HepG2 (cell line): ENCODE measurements around the gene RPS6KA3. TPM values are rescaled to one million over a fixed set of nuclear protein-coding genes. Genes with fewer than 3 reads are reported as not detected.

Experiments
- ASH2L ChIP-seq: fragments of 300-600, 200-600 bp; sonication (generic); IDR thresholded peaks from 2 replicates; pipeline ENCODE4 v1.7.0; 2017; ENCODE audit warnings: low read depth, mild to moderate bottlenecking, moderate library complexity, mixed read lengths, low read length; ENCODE audit not compliant: insufficient read length
- BORCS8-MEF2B ChIP-seq: sonication (generic); formaldehyde crosslinking; IDR thresholded peaks from 2 replicates; pipeline ENCODE4 v1.8.0; 2022; ENCODE audit warnings: mild to moderate bottlenecking, missing genetic modification reagents
- CCDC6 ChIP-seq: sonication (generic); formaldehyde crosslinking; IDR thresholded peaks from 2 replicates; pipeline ENCODE4 v1.8.1; 2022; ENCODE audit warnings: mild to moderate bottlenecking, missing genetic modification reagents, moderate library complexity
- CHCHD3 ChIP-seq: sonication (generic); formaldehyde crosslinking; IDR thresholded peaks from 2 replicates; pipeline ENCODE4 v1.8.0; 2022; ENCODE audit warnings: mild to moderate bottlenecking, missing genetic modification reagents, moderate library complexity
- KAT7 ChIP-seq: IDR thresholded peaks from 2 replicates; pipeline ENCODE4 v1.6.1; 2018; ENCODE audit warnings: borderline replicate concordance, missing compliant biosample characterization
- KDM5A ChIP-seq: fragments of 200-600 bp; sonication (generic); IDR thresholded peaks from 2 replicates; pipeline ENCODE4 v1.7.0; 2018; ENCODE audit warnings: antibody characterized with exemption, mild to moderate bottlenecking, low read length, borderline replicate concordance
- KLF9 ChIP-seq: IDR thresholded peaks from 2 replicates; pipeline ENCODE4 v1.6.1; 2016; ENCODE audit warnings: low read depth
- MLLT10 ChIP-seq: sonication (generic); formaldehyde crosslinking; IDR thresholded peaks from 2 replicates; pipeline ENCODE4 v1.4.0; 2020; ENCODE audit warnings: missing genetic modification reagents
- PAF1 ChIP-seq: IDR thresholded peaks from 2 replicates; pipeline ENCODE4 v1.6.1; 2016; ENCODE audit warnings: missing genetic modification reagents, missing compliant biosample characterization
- PCBP2 ChIP-seq: fragments of 200-400 bp; formaldehyde crosslinking; optimal IDR thresholded peaks from 2 replicates; pipeline ENCODE3; 2018; ENCODE audit warnings: low read length, low read depth; ENCODE audit not compliant: poor library complexity, severe bottlenecking
- RAD51 ChIP-seq: fragments of 450-650 bp; IDR thresholded peaks from 2 replicates; pipeline ENCODE4 v1.6.1; 2016; ENCODE audit warnings: borderline replicate concordance
- RFX5 ChIP-seq: IDR thresholded peaks from 2 replicates; pipeline ENCODE4 v1.6.1; 2011; ENCODE audit warnings: low read depth, low read length, improper control_type of control experiment
- SP140L ChIP-seq: sonication (generic); formaldehyde crosslinking; IDR thresholded peaks from 2 replicates; pipeline ENCODE4 v1.4.0; 2020; ENCODE audit warnings: missing genetic modification reagents, borderline replicate concordance
- ZBTB8A ChIP-seq: sonication (generic); formaldehyde crosslinking; IDR thresholded peaks from 2 replicates; pipeline ENCODE4 v1.4.0; 2020; ENCODE audit warnings: mild to moderate bottlenecking, low read depth, missing genetic modification reagents, borderline replicate concordance
- ZFP36L1 ChIP-seq: sonication (generic); formaldehyde crosslinking; IDR thresholded peaks from 2 replicates; pipeline ENCODE4 v1.8.0; 2022; ENCODE audit warnings: mild to moderate bottlenecking, missing genetic modification reagents, moderate library complexity
- ZNF530 ChIP-seq: sonication (generic); formaldehyde crosslinking; IDR thresholded peaks from 2 replicates; pipeline ENCODE4 v1.5.0; 2020; ENCODE audit warnings: low read depth, mild to moderate bottlenecking, missing genetic modification reagents
- ZNF674 ChIP-seq: sonication (generic); formaldehyde crosslinking; IDR thresholded peaks from 2 replicates; pipeline ENCODE4 v1.5.0; 2020; ENCODE audit warnings: low read depth, mild to moderate bottlenecking, missing genetic modification reagents
- ZNF850 ChIP-seq: sonication (generic); formaldehyde crosslinking; conservative IDR thresholded peaks from 2 replicates; pipeline ENCODE4 v1.9.0; 2021; ENCODE audit warnings: mild to moderate bottlenecking, missing genetic modification reagents
- polyA plus RNA-seq, 8 experiments: library from polyadenylated mRNA; depleted of rRNA in 3 of 8; stranded (reverse) in 7 of 8; unstranded in 1 of 8; fragments of >200 nt; fragmentation: Illumina TruSeq in 4 of 8; extraction: Trizol in 4 of 8; gene quantifications; 2 replicates each; pipeline versions ENCODE4 v1.2.1 to v1.2.3, GENCODE V29; 2011 to 2016; ENCODE audit warnings: low read depth in 4 of 8, missing spikeins in 1 of 8, mixed read lengths in 1 of 8; ENCODE audit not compliant: insufficient read depth in 1 of 8
- total RNA-seq, 5 experiments: library from RNA; depleted of rRNA; stranded (reverse); fragments of >200 nt; fragmentation: Illumina TruSeq; extraction: Trizol; gene quantifications; 2 replicates each; pipeline ENCODE4 v1.2.3, GENCODE V29; 2016; ENCODE audit warnings: low read depth in 1 of 5
- TF ChIP-seq, protein P1 (sequence below): sonication (generic); formaldehyde crosslinking; IDR thresholded peaks from 2 replicates; pipeline ENCODE4 v1.9.0; 2021; ENCODE audit warnings: missing genetic modification reagents, mild to moderate bottlenecking, borderline replicate concordance
- TF ChIP-seq, protein P2 (sequence below): sonication (generic); formaldehyde crosslinking; IDR thresholded peaks from 2 replicates; pipeline ENCODE4 v1.4.0; 2020; ENCODE audit warnings: missing genetic modification reagents, borderline replicate concordance
- TF ChIP-seq, protein P3 (sequence below): sonication (generic); formaldehyde crosslinking; IDR thresholded peaks from 2 replicates; pipeline ENCODE4 v1.5.1; 2020; ENCODE audit warnings: missing genetic modification reagents, mild to moderate bottlenecking, borderline replicate concordance
- TF ChIP-seq, protein P4 (sequence below): sonication (generic); formaldehyde crosslinking; IDR thresholded peaks from 2 replicates; pipeline ENCODE4 v1.5.0; 2020; ENCODE audit warnings: mild to moderate bottlenecking, missing genetic modification reagents

RPS6KA3 gene
- total and polyA plus RNA-seq, 2 of the 13 experiments (the other 11 are each of a cell fraction or from before 2014, with no cell fraction given): 314 to 357 TPM

DNA sequence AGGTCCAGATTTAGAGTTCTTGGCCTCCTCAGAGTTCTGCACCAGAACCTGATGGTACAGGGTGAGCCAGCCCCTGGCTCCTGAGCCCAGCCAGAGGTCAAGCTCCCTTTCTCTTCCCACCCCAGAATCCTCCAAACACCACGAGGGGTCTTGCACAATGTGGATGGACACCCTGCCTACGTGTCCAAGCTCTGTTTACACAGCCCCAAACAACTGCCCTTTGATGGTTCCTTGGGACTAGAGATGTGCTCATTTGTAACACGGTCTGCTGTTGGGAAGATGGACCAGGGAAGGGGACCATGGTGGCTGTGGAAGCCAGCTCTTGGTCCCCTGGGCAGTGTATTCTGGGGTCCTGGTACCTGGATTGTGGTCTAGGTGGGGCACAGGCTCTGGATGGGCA, 40.0 kb upstream of the RPS6KA3 start (continued):
- TF ChIP-seq, protein P1, sequence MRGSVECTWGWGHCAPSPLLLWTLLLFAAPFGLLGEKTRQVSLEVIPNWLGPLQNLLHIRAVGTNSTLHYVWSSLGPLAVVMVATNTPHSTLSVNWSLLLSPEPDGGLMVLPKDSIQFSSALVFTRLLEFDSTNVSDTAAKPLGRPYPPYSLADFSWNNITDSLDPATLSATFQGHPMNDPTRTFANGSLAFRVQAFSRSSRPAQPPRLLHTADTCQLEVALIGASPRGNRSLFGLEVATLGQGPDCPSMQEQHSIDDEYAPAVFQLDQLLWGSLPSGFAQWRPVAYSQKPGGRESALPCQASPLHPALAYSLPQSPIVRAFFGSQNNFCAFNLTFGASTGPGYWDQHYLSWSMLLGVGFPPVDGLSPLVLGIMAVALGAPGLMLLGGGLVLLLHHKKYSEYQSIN (CRISPR knock-in tag): no peak
- TF ChIP-seq ZFP36L1 (CRISPR knock-in tag): no peak
- no peak for TF ChIP-seq RAD51
- no peak for TF ChIP-seq ZNF530 (CRISPR knock-in tag)
- TF ChIP-seq PCBP2: no peak
- TF ChIP-seq KDM5A: no peak
- TF ChIP-seq RFX5: no peak
- TF ChIP-seq KAT7: no peak
- TF ChIP-seq CCDC6: 0 out of 2 replicates have a peak, but pooled peaks have one; percentile 31
- TF ChIP-seq ZBTB8A (CRISPR knock-in tag): no peak
- TF ChIP-seq, protein P2, sequence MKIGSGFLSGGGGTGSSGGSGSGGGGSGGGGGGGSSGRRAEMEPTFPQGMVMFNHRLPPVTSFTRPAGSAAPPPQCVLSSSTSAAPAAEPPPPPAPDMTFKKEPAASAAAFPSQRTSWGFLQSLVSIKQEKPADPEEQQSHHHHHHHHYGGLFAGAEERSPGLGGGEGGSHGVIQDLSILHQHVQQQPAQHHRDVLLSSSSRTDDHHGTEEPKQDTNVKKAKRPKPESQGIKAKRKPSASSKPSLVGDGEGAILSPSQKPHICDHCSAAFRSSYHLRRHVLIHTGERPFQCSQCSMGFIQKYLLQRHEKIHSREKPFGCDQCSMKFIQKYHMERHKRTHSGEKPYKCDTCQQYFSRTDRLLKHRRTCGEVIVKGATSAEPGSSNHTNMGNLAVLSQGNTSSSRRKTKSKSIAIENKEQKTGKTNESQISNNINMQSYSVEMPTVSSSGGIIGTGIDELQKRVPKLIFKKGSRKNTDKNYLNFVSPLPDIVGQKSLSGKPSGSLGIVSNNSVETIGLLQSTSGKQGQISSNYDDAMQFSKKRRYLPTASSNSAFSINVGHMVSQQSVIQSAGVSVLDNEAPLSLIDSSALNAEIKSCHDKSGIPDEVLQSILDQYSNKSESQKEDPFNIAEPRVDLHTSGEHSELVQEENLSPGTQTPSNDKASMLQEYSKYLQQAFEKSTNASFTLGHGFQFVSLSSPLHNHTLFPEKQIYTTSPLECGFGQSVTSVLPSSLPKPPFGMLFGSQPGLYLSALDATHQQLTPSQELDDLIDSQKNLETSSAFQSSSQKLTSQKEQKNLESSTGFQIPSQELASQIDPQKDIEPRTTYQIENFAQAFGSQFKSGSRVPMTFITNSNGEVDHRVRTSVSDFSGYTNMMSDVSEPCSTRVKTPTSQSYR (CRISPR knock-in tag): no peak
- TF ChIP-seq ASH2L: no peak
- TF ChIP-seq BORCS8-MEF2B (CRISPR knock-in tag): no peak
- no peak for TF ChIP-seq MLLT10 (CRISPR knock-in tag)
- TF ChIP-seq, protein P3, sequence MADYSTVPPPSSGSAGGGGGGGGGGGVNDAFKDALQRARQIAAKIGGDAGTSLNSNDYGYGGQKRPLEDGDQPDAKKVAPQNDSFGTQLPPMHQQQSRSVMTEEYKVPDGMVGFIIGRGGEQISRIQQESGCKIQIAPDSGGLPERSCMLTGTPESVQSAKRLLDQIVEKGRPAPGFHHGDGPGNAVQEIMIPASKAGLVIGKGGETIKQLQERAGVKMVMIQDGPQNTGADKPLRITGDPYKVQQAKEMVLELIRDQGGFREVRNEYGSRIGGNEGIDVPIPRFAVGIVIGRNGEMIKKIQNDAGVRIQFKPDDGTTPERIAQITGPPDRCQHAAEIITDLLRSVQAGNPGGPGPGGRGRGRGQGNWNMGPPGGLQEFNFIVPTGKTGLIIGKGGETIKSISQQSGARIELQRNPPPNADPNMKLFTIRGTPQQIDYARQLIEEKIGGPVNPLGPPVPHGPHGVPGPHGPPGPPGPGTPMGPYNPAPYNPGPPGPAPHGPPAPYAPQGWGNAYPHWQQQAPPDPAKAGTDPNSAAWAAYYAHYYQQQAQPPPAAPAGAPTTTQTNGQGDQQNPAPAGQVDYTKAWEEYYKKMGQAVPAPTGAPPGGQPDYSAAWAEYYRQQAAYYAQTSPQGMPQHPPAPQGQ (CRISPR knock-in tag): no peak
- TF ChIP-seq ZNF850 (CRISPR knock-in tag): no peak
- no peak for TF ChIP-seq CHCHD3
- TF ChIP-seq ZNF674: no peak
- no peak for TF ChIP-seq SP140L (CRISPR knock-in tag)
- TF ChIP-seq, protein P4, sequence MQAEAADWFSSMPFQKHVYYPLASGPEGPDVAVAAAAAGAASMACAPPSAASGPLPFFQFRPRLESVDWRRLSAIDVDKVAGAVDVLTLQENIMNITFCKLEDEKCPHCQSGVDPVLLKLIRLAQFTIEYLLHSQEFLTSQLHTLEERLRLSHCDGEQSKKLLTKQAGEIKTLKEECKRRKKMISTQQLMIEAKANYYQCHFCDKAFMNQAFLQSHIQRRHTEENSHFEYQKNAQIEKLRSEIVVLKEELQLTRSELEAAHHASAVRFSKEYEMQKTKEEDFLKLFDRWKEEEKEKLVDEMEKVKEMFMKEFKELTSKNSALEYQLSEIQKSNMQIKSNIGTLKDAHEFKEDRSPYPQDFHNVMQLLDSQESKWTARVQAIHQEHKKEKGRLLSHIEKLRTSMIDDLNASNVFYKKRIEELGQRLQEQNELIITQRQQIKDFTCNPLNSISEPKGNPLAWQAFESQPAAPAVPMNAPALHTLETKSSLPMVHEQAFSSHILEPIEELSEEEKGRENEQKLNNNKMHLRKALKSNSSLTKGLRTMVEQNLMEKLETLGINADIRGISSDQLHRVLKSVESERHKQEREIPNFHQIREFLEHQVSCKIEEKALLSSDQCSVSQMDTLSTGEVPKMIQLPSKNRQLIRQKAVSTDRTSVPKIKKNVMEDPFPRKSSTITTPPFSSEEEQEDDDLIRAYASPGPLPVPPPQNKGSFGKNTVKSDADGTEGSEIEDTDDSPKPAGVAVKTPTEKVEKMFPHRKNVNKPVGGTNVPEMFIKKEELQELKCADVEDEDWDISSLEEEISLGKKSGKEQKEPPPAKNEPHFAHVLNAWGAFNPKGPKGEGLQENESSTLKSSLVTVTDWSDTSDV (CRISPR knock-in tag): no peak
- TF ChIP-seq KLF9 (CRISPR knock-in tag): no peak
- TF ChIP-seq PAF1 (CRISPR knock-in tag): no peak
